CD14-positive monocyte (primary cell): Measurements from ENCODE around the gene ELAVL2. TPM values are rescaled to one million over a fixed set of nuclear protein-coding genes. Genes with fewer than 3 reads are reported as not detected.

Experiments used
- DNase-seq, 3 donors: peaks; one replicate each; pipeline ENCODE4 v3.0.0-alpha.2; 2011 to 2022
- H2AFZ ChIP-seq: 2 replicates; pipeline ENCODE4 v1.6.0; 2012; ENCODE audit warnings: mild to moderate bottlenecking, low read depth, low read length, inconsistent platforms; ENCODE audit not compliant: insufficient read depth, poor library complexity, severe bottlenecking
- H3K27ac ChIP-seq, 2 donors: 1 replicate in 1 of 2; 2 replicates in 1 of 2; pipeline ENCODE4 v1.5.1; 2012 to 2013; ENCODE audit warnings: low read length in 2 of 2, control low read depth in 1 of 2, inconsistent platforms in 1 of 2, low read depth in 1 of 2, mild to moderate bottlenecking in 1 of 2
- H3K27me3 ChIP-seq, 2 donors: one replicate each; pipeline versions ENCODE4 v1.6.0 to v1.6.1; 2011 to 2013; ENCODE audit warnings: low read length in 2 of 2; ENCODE audit not compliant: control insufficient read depth in 2 of 2, insufficient read depth in 2 of 2
- H3K36me3 ChIP-seq, 2 donors: replicated peaks in 1 of 2; 1 replicate in 1 of 2; 2 replicates in 1 of 2; pipeline versions ENCODE4 v1.5.1 to v1.6.1; 2012 to 2013; ENCODE audit warnings: low read length in 2 of 2, control low read depth in 1 of 2, inconsistent platforms in 1 of 2, mild to moderate bottlenecking in 1 of 2; ENCODE audit not compliant: insufficient read depth in 2 of 2, control insufficient read depth in 1 of 2
- H3K4me1 ChIP-seq, 2 donors: 1 replicate in 1 of 2; 2 replicates in 1 of 2; pipeline versions ENCODE4 v1.5.1 to v1.6.1; 2012 to 2013; ENCODE audit warnings: low read length in 2 of 2, control low read depth in 1 of 2, inconsistent platforms in 1 of 2, mild to moderate bottlenecking in 1 of 2, moderate library complexity in 1 of 2; ENCODE audit not compliant: insufficient read depth in 2 of 2, control insufficient read depth in 1 of 2
- H3K4me2 ChIP-seq: replicated peaks from 2 replicates; pipeline ENCODE3; 2012; ENCODE audit warnings: low read length, moderate library complexity, mild to moderate bottlenecking; ENCODE audit not compliant: poor library complexity, severe bottlenecking; ENCODE audit errors: extremely low read depth
- H3K4me3 ChIP-seq, 3 experiments: fragments of 200-600 bp in 1 of 3; sonication (generic) in 1 of 3; replicated peaks in 1 of 3; 1 replicate in 2 of 3; 2 replicates in 1 of 3; pipeline ENCODE4 v1.5.1; 2011 to 2013; ENCODE audit warnings: low read length in 3 of 3, mild to moderate bottlenecking in 3 of 3, control low read depth in 2 of 3, low read depth in 2 of 3, inconsistent platforms in 1 of 3, moderate library complexity in 1 of 3
- H3K79me2 ChIP-seq: 2 replicates; pipeline ENCODE4 v1.6.0; 2012; ENCODE audit warnings: mild to moderate bottlenecking, control low read depth, inconsistent platforms, low read length, moderate library complexity; ENCODE audit not compliant: insufficient read depth
- H3K9ac ChIP-seq: 2 replicates; pipeline ENCODE4 v1.6.0; 2017; ENCODE audit warnings: low read length, mild to moderate bottlenecking; ENCODE audit not compliant: insufficient read depth, poor library complexity, severe bottlenecking
- H3K9me3 ChIP-seq, 2 donors: replicated peaks in 1 of 2; 1 replicate in 1 of 2; 2 replicates in 1 of 2; pipeline versions ENCODE4 v1.5.1 to v1.6.1; 2012 to 2013; ENCODE audit warnings: low read length in 2 of 2, control low read depth in 1 of 2; ENCODE audit not compliant: control insufficient read depth in 1 of 2, insufficient read depth in 1 of 2
- H4K20me1 ChIP-seq: 2 replicates; pipeline ENCODE4 v1.6.0; 2012; ENCODE audit warnings: mild to moderate bottlenecking, low read length, control low read depth, moderate library complexity; ENCODE audit not compliant: insufficient read depth
- H3K27ac Mint-ChIP-seq, 7 donors: one replicate each; pipeline ENCODE4 v1.8.0; 2020; ENCODE audit warnings: mild to moderate bottlenecking in 7 of 7, mixed read lengths in 7 of 7, moderate library complexity in 6 of 7, inconsistent platforms in 2 of 7
- H3K27me3 Mint-ChIP-seq, 3 donors: one replicate each; pipeline ENCODE4 v1.8.0; 2021 to 2022; ENCODE audit warnings: low read depth in 3 of 3, mild to moderate bottlenecking in 3 of 3, mixed read lengths in 3 of 3, moderate library complexity in 3 of 3, inconsistent platforms in 1 of 3
- H3K36me3 Mint-ChIP-seq, 2 donors: one replicate each; pipeline ENCODE4 v1.8.0; 2020; ENCODE audit warnings: mixed read lengths in 2 of 2, inconsistent platforms in 1 of 2, mild to moderate bottlenecking in 1 of 2
- H3K4me1 Mint-ChIP-seq: one replicate; pipeline ENCODE4 v1.8.0; 2020; ENCODE audit warnings: mild to moderate bottlenecking, mixed read lengths
- H3K4me3 Mint-ChIP-seq, 2 donors: one replicate each; pipeline ENCODE4 v1.8.0; 2020; ENCODE audit warnings: mild to moderate bottlenecking in 2 of 2, mixed read lengths in 2 of 2, moderate library complexity in 1 of 2
- H3K9me3 Mint-ChIP-seq, 7 donors: one replicate each; pipeline ENCODE4 v1.8.0; 2020 to 2022; ENCODE audit warnings: mixed read lengths in 7 of 7, mild to moderate bottlenecking in 6 of 7, moderate library complexity in 6 of 7, inconsistent platforms in 2 of 7
- CTCF ChIP-seq: fragments of 200-600 bp; IDR thresholded peaks from one replicate; pipeline ENCODE4 v1.8.0; 2022; ENCODE audit warnings: antibody characterized with exemption, mild to moderate bottlenecking
- WGBS: methylation state at CpG from one replicate; pipeline ENCODE4 v1.1.5; 2013; ENCODE audit warnings: missing lambda C conversion rate; ENCODE audit not compliant: insufficient coverage; 5-methylcytosine and 5-hydroxymethylcytosine counted together
- intact Hi-C, 2 donors: fragments of 100-400 bp; cut with micrococcal nuclease; formaldehyde crosslinking; loops; one replicate each; pipeline versions ENCODE4 v1.15.0 to v1.15.1; 2023
- polyA plus RNA-seq, 3 donors: library from polyadenylated mRNA; depleted of rRNA in 1 of 3; unstranded in 2 of 3; stranded (reverse) in 1 of 3; fragments of 300-500 nt in 2 of 3; fragments of >200 nt in 1 of 3; fragmentation: Illumina TruSeq in 2 of 3; gene quantifications; 1 replicate in 2 of 3; 2 replicates in 1 of 3; pipeline ENCODE4 v1.2.3, GENCODE V29; 2012 to 2021

Gene ELAVL2
- polyA plus RNA-seq, 3 donors: not detected

- Histone ChIP-seq H3K27ac (no peak overlapping the region), H3K4me2 (no peak overlapping the region), H2AFZ (no peak overlapping the region), H3K9ac (no peak overlapping the region), H3K9me3 (peaks cover 0 to 4% of the 10 kb centered on the region in 2 donors), H3K79me2 (no peaks in the 10 kb centered on the region), H3K4me3 (no peak overlapping the region), H3K4me1 (no peaks in the 10 kb centered on the region), H3K27me3 (no peaks in the 10 kb centered on the region), H3K36me3 (no peaks in the 10 kb centered on the region), H4K20me1 (no peaks in the 10 kb centered on the region)
- H3K9me3 Mint-ChIP-seq: peaks cover 0 to 7% (median 1%) of the 10 kb centered on the region in 7 donors
- H3K4me3 Mint-ChIP-seq: no peak overlapping the region
- peaks cover 0 to 2% (median 0%) of the 10 kb centered on the region in 3 donors for H3K27me3 Mint-ChIP-seq
- no peaks in the 10 kb centered on the region for H3K4me1 Mint-ChIP-seq
- TF ChIP-seq CTCF: no peak
- H3K36me3 Mint-ChIP-seq: no peaks in the 10 kb centered on the region
- intact Hi-C loops: no loop called here
- no CpG with 5 or more reads among the region's 1 CpG for WGBS
- no peak overlapping the region for H3K27ac Mint-ChIP-seq
- no peak for DNase-seq
These were observed 41.1 kb downstream of the ELAVL2 start for GRCh38 chr9:23784962-23785361.

GRCh38 chr9:23783509-23783908 is 42.5 kb downstream of the ELAVL2 start:
- Histone ChIP-seq H3K27me3 (no peaks in the 10 kb centered on the region), H3K9ac (no peak overlapping the region), H2AFZ (no peak overlapping the region), H3K9me3 (peaks cover 0 to 4% of the 10 kb centered on the region in 2 donors), H3K27ac (no peak overlapping the region), H3K4me2 (no peak overlapping the region), H3K36me3 (no peaks in the 10 kb centered on the region), H3K4me3 (no peak overlapping the region), H4K20me1 (no peaks in the 10 kb centered on the region), H3K4me1 (no peaks in the 10 kb centered on the region), H3K79me2 (no peaks in the 10 kb centered on the region)
- no CpG with 5 or more reads among the region's 1 CpG for WGBS
- no peaks in the 10 kb centered on the region for H3K4me1 Mint-ChIP-seq
- no peak overlapping the region for H3K4me3 Mint-ChIP-seq
- no peak for TF ChIP-seq CTCF
- H3K27me3 Mint-ChIP-seq: peaks cover 0 to 2% (median 0%) of the 10 kb centered on the region in 3 donors
- DNase-seq: no peak
- no peaks in the 10 kb centered on the region for H3K36me3 Mint-ChIP-seq
- no peak overlapping the region for H3K27ac Mint-ChIP-seq
- intact Hi-C loops: no loop called here
- peaks cover 0 to 7% (median 0%) of the 10 kb centered on the region in 7 donors for H3K9me3 Mint-ChIP-seq
